ENCODE results near the gene ATAD5. TPM values are rescaled to one million over a fixed set of nuclear protein-coding genes. Genes with fewer than 3 reads are reported as not detected.

Gene ATAD5
- total RNA-seq, 2 donors from 2014 or later, result 2.0 to 3.1 TPM

GRCh38 chr17:30793282-30793977 is 38.3 kb upstream of the ATAD5 start:
- Histone ChIP-seq H3K4me1 (replicated peaks) (no peaks in the 10 kb centered on the region), H3K27me3 (replicated peaks; ENCODE audit: insufficient read depth) (no peaks in the 10 kb centered on the region), H3K4me3 (no peak overlapping the region), H3K27ac (no peak overlapping the region), H3K36me3 (no peaks in the 10 kb centered on the region), H3K9me3 (no peaks in the 10 kb centered on the region)
- TF ChIP-seq POLR2AphosphoS5 (IDR thresholded peaks at IDR 0.05), result no peak
- no peak for TF ChIP-seq CTCF (IDR thresholded peaks at IDR 0.05)
- no peak for TF ChIP-seq POLR2A (IDR thresholded peaks at IDR 0.05)
- intact Hi-C loops (cut with DNase I), result no loop called here
- WGBS, result 90% methylated on average over 9 of the region's 9 CpGs
- DNase-seq (ENCODE audit: low spot score), result no peak

- H3K9me3 ChIP-seq, result no peaks in the 10 kb centered on the region
- H3K4me3 ChIP-seq, result no peak overlapping the region
- intact Hi-C loops (cut with DNase I), result no loop called here
- TF ChIP-seq CTCF (IDR thresholded peaks at IDR 0.05) (no peak), POLR2A (IDR thresholded peaks at IDR 0.05) (no peak), POLR2AphosphoS5 (IDR thresholded peaks at IDR 0.05) (no peak)
- no peaks in the 10 kb centered on the region for H3K27me3 ChIP-seq (replicated peaks; ENCODE audit: insufficient read depth)
- H3K36me3 ChIP-seq, result no peaks in the 10 kb centered on the region
- no peak for DNase-seq (ENCODE audit: low spot score)
- H3K4me1 ChIP-seq (replicated peaks), result no peaks in the 10 kb centered on the region
- WGBS, result 85% methylated on average over 5 of the region's 5 CpGs
- H3K27ac ChIP-seq, result no peak overlapping the region
These were observed 37.4 kb upstream of the ATAD5 start for GRCh38 chr17:30794372-30794771.

- H3K9me3 ChIP-seq, result no peaks in the 10 kb centered on the region
- WGBS, result 86% methylated on average over 4 of the region's 4 CpGs
- no peak for DNase-seq (ENCODE audit: low spot score)
- H3K27ac ChIP-seq, result no peak overlapping the region
- TF ChIP-seq POLR2A (IDR thresholded peaks at IDR 0.05) (no peak), POLR2AphosphoS5 (IDR thresholded peaks at IDR 0.05) (no peak), CTCF (IDR thresholded peaks at IDR 0.05) (no peak)
- intact Hi-C loops (cut with DNase I), result no loop called here
- H3K4me1 ChIP-seq (replicated peaks), result no peaks in the 10 kb centered on the region
- no peak overlapping the region for H3K4me3 ChIP-seq
- no peaks in the 10 kb centered on the region for H3K36me3 ChIP-seq
- H3K27me3 ChIP-seq (replicated peaks; ENCODE audit: insufficient read depth), result no peaks in the 10 kb centered on the region
These were observed 35.8 kb upstream of the ATAD5 start for GRCh38 chr17:30796016-30796415.

GRCh38 chr17:30801671-30802070 is 30.1 kb upstream of the ATAD5 start:
- intact Hi-C loops (cut with DNase I), result no loop called here
- DNase-seq (ENCODE audit: low spot score), result no peak
- Histone ChIP-seq H3K4me3 (no peak overlapping the region), H3K36me3 (no peaks in the 10 kb centered on the region), H3K4me1 (replicated peaks) (no peaks in the 10 kb centered on the region), H3K9me3 (no peaks in the 10 kb centered on the region), H3K27ac (no peak overlapping the region), H3K27me3 (replicated peaks; ENCODE audit: insufficient read depth) (no peaks in the 10 kb centered on the region)
- TF ChIP-seq CTCF (IDR thresholded peaks at IDR 0.05) (no peak), POLR2A (IDR thresholded peaks at IDR 0.05) (no peak), POLR2AphosphoS5 (IDR thresholded peaks at IDR 0.05) (no peak)
- whole genome bisulfite sequencing, result 92% methylated on average over 1 of the region's 1 CpG

GRCh38 chr17:30805944-30806456 is 25.8 kb upstream of the ATAD5 start:
- WGBS, result 95% methylated on average over 2 of the region's 2 CpGs
- H3K9me3 ChIP-seq, result no peaks in the 10 kb centered on the region
- TF ChIP-seq POLR2AphosphoS5 (IDR thresholded peaks at IDR 0.05) (no peak), CTCF (IDR thresholded peaks at IDR 0.05) (no peak), POLR2A (IDR thresholded peaks at IDR 0.05) (no peak)
- DNase-seq (ENCODE audit: low spot score), result no peak
- intact Hi-C loops (cut with DNase I), result no loop called here
- no peak overlapping the region for H3K27ac ChIP-seq
- H3K27me3 ChIP-seq (replicated peaks; ENCODE audit: insufficient read depth), result no peaks in the 10 kb centered on the region
- H3K4me1 ChIP-seq (replicated peaks), result no peaks in the 10 kb centered on the region
- no peaks in the 10 kb centered on the region for H3K36me3 ChIP-seq
- no peak overlapping the region for H3K4me3 ChIP-seq

Measured in prostate gland (tissue), 2 donors.